SK-N-SH (cell line): ENCODE results near the gene PCNX3. TPM values are rescaled to one million over a fixed set of nuclear protein-coding genes. Genes with fewer than 3 reads are reported as not detected.

Experiments
- CTCF ChIA-PET: fragments of 300-600, 350-600 bp; formaldehyde crosslinking; extraction: SDS; loops from one replicate; lab custom pipeline; 2021; lab: Yijun Ruan, JAX
- POLR2A ChIA-PET: fragments of 350-600 bp; sonication (Branson Sonifier 250); formaldehyde crosslinking; extraction: SDS; loops from one replicate; lab custom pipeline; 2020; ENCODE audit warnings: antibody characterized with exemption, inconsistent platforms; lab: Yijun Ruan, JAX
- DNase-seq: peaks from one replicate; pipeline ENCODE4 v3.0.0; 2012
- H2AFZ ChIP-seq: fragments of 200-600 bp; sonication (generic); 2 replicates; pipeline ENCODE4 v1.8.1; 2016; ENCODE audit warnings: antibody characterized with exemption, mild to moderate bottlenecking, low read depth
- H3F3A ChIP-seq: fragments of 200-600 bp; sonication (generic); replicated peaks from 2 replicates; pipeline ENCODE3; 2016; ENCODE audit warnings: antibody characterized with exemption, mild to moderate bottlenecking; ENCODE audit not compliant: insufficient read depth
- H3K27ac ChIP-seq, 2 experiments: fragments of 200-500 bp in 1 of 2; fragments of 200-600 bp in 1 of 2; sonication (Bioruptor generic) in 1 of 2; sonication (generic), shearing (Covaris generic) in 1 of 2; 2 replicates each; pipeline versions ENCODE4 v1.5.1 to v1.6.1; 2014 to 2016; ENCODE audit warnings: low read depth in 2 of 2, inconsistent platforms in 1 of 2, low read length in 1 of 2, mild to moderate bottlenecking in 1 of 2, mixed read lengths in 1 of 2
- H3K27me3 ChIP-seq: fragments of 200-600 bp; sonication (generic), shearing (Covaris generic); 2 replicates; pipeline ENCODE4 v1.6.1; 2016; ENCODE audit warnings: mixed run types; ENCODE audit not compliant: insufficient read depth
- H3K36me3 ChIP-seq, 2 experiments: fragments of 200-500 bp in 1 of 2; fragments of 200-600 bp in 1 of 2; sonication (Bioruptor generic) in 1 of 2; sonication (generic) in 1 of 2; replicated peaks in 1 of 2; 2 replicates each; pipeline versions ENCODE3 to v1.5.1; 2014 to 2016; ENCODE audit warnings: low read length in 1 of 2, mild to moderate bottlenecking in 1 of 2; ENCODE audit not compliant: insufficient read depth in 2 of 2, control insufficient read depth in 1 of 2
- H3K4me1 ChIP-seq, 2 experiments: fragments of 200-500 bp in 1 of 2; fragments of 200-600 bp in 1 of 2; sonication (Bioruptor generic) in 1 of 2; sonication (generic), shearing (Covaris generic) in 1 of 2; 2 replicates each; pipeline versions ENCODE4 v1.5.1 to v1.6.1; 2014 to 2016; ENCODE audit warnings: low read depth in 1 of 2, low read length in 1 of 2, mixed run types in 1 of 2; ENCODE audit not compliant: insufficient read depth in 2 of 2, control insufficient read depth in 1 of 2
- H3K4me2 ChIP-seq: fragments of 200-600 bp; sonication (generic), shearing (Covaris generic); 2 replicates; pipeline ENCODE4 v1.6.1; 2017; ENCODE audit warnings: mixed run types
- H3K4me3 ChIP-seq, 2 experiments: fragments of 200-500 bp in 1 of 2; fragments of 200-600 bp in 1 of 2; sonication (Bioruptor generic) in 1 of 2; sonication (generic), shearing (Covaris generic) in 1 of 2; 2 replicates each; pipeline versions ENCODE4 v1.5.1 to v1.8.1; 2014 to 2016; ENCODE audit warnings: low read depth in 2 of 2, inconsistent platforms in 1 of 2, low read length in 1 of 2, mild to moderate bottlenecking in 1 of 2, mixed read lengths in 1 of 2, moderate library complexity in 1 of 2
- H3K79me2 ChIP-seq: fragments of 200-600 bp; sonication (generic); 2 replicates; pipeline ENCODE4 v1.8.1; 2017; ENCODE audit warnings: mild to moderate bottlenecking; ENCODE audit not compliant: insufficient read depth
- H3K9ac ChIP-seq: fragments of 200-600 bp; sonication (generic); 2 replicates; pipeline ENCODE4 v1.6.1; 2017; ENCODE audit warnings: mixed run types
- H3K9me2 ChIP-seq: fragments of 200-600 bp; sonication (generic); 2 replicates; pipeline ENCODE4 v1.6.1; 2017; ENCODE audit warnings: mixed run types
- H3K9me3 ChIP-seq: fragments of 200-600 bp; sonication (generic); 2 replicates; pipeline ENCODE4 v1.6.1; 2017; ENCODE audit warnings: mixed run types, mild to moderate bottlenecking, moderate library complexity
- H4K20me1 ChIP-seq: fragments of 200-600 bp; sonication (generic); 2 replicates; pipeline ENCODE4 v1.6.1; 2017; ENCODE audit warnings: mild to moderate bottlenecking, mixed run types; ENCODE audit not compliant: insufficient read depth
- CHD2 ChIP-seq: fragments of 150-350 bp; IDR thresholded peaks from 2 replicates; pipeline ENCODE4 v1.6.1; 2018; ENCODE audit warnings: low read length; ENCODE audit not compliant: partially characterized antibody
- EZH2phosphoT487 ChIP-seq: fragments of 200-600 bp; sonication (generic); IDR thresholded peaks from 2 replicates; pipeline ENCODE4 v1.6.1; 2017; ENCODE audit warnings: low read depth, mixed run types, mild to moderate bottlenecking, antibody characterized with exemption, moderate library complexity, borderline replicate concordance
- FOXM1 ChIP-seq: IDR thresholded peaks from 2 replicates; pipeline ENCODE4 v1.4.0; 2012; ENCODE audit warnings: low read depth, mild to moderate bottlenecking
- GABPA ChIP-seq: IDR thresholded peaks from 2 replicates; pipeline ENCODE4 v1.4.0; 2012; ENCODE audit warnings: low read depth, mild to moderate bottlenecking
- NRF1 ChIP-seq: IDR thresholded peaks from 2 replicates; pipeline ENCODE4 v1.6.1; 2012; ENCODE audit warnings: low read depth, mild to moderate bottlenecking, low read length
- RCOR1 ChIP-seq: fragments of 150-350 bp; IDR thresholded peaks from 2 replicates; pipeline ENCODE4 v1.6.1; 2017; ENCODE audit warnings: antibody characterized with exemption, low read length
- RXRA ChIP-seq: IDR thresholded peaks from 2 replicates; pipeline ENCODE4 v1.4.0; 2012; ENCODE audit warnings: low read depth, mild to moderate bottlenecking, borderline replicate concordance
- SIN3A ChIP-seq: IDR thresholded peaks from 2 replicates; pipeline ENCODE4 v1.6.1; 2012; ENCODE audit warnings: low read depth, mild to moderate bottlenecking, low read length, moderate library complexity, borderline replicate concordance
- TEAD4 ChIP-seq: IDR thresholded peaks from 2 replicates; pipeline ENCODE4 v1.4.0; 2012; ENCODE audit warnings: mild to moderate bottlenecking, borderline replicate concordance; ENCODE audit not compliant: insufficient read depth
- USF2 ChIP-seq: fragments of 150-350 bp; IDR thresholded peaks from 2 replicates; pipeline ENCODE4 v1.6.1; 2017; ENCODE audit warnings: antibody characterized with exemption, low read length, low read depth, borderline replicate concordance
- WGBS: methylation state at CpG from one replicate; pipeline ENCODE4 v1.1.6; 2017; ENCODE audit warnings: low lambda C conversion rate; 5-methylcytosine and 5-hydroxymethylcytosine counted together
- polyA plus RNA-seq, 3 experiments: library from polyadenylated mRNA; depleted of rRNA; stranded (reverse); fragments of >200 nt; gene quantifications; 2 replicates each; pipeline ENCODE4 v1.2.3, GENCODE V29; 2012
- TF ChIP-seq, protein P1 (sequence below): fragments of 200-600 bp; sonication (generic); IDR thresholded peaks from 2 replicates; pipeline ENCODE4 v1.6.1; 2017; ENCODE audit warnings: antibody characterized with exemption, mild to moderate bottlenecking, moderate library complexity
- TF ChIP-seq, protein P2 (sequence below): IDR thresholded peaks from 2 replicates; pipeline ENCODE4; 2012

The PCNX3 gene
- polyA plus RNA-seq, 1 of the 3 experiments (the other 2 are of a cell fraction), result 33.7 TPM

GRCh38 chr11:65634440-65634839, 18.9 kb downstream of the PCNX3 start:
- CTCF ChIA-PET, result no interaction called here
- H3K27ac ChIP-seq, result no peak overlapping the region
- DNase-seq, result no peak
- peaks cover 18% of the 10 kb centered on the region for H3F3A ChIP-seq
- H3K27me3 ChIP-seq, result no peaks in the 10 kb centered on the region
- no peak overlapping the region for H3K4me2 ChIP-seq
- WGBS, result 100% methylated on average over 5 of the region's 11 CpGs
- H3K9ac ChIP-seq, result no peak overlapping the region
- H4K20me1 ChIP-seq, result peaks cover 9% of the 10 kb centered on the region
- POLR2A ChIA-PET, result no interaction called here
- H3K36me3 ChIP-seq, result peaks cover 12 to 60% of the 10 kb centered on the region in 2 experiments
- no peak overlapping the region for H3K4me3 ChIP-seq
- peaks cover 5 to 17% of the 10 kb centered on the region in 2 experiments; a peak in 3 of 4 replicates for H3K4me1 ChIP-seq
- H3K79me2 ChIP-seq, result peaks cover 10% of the 10 kb centered on the region; the same call in 1 of the 2 replicates
- TF ChIP-seq, protein P1, sequence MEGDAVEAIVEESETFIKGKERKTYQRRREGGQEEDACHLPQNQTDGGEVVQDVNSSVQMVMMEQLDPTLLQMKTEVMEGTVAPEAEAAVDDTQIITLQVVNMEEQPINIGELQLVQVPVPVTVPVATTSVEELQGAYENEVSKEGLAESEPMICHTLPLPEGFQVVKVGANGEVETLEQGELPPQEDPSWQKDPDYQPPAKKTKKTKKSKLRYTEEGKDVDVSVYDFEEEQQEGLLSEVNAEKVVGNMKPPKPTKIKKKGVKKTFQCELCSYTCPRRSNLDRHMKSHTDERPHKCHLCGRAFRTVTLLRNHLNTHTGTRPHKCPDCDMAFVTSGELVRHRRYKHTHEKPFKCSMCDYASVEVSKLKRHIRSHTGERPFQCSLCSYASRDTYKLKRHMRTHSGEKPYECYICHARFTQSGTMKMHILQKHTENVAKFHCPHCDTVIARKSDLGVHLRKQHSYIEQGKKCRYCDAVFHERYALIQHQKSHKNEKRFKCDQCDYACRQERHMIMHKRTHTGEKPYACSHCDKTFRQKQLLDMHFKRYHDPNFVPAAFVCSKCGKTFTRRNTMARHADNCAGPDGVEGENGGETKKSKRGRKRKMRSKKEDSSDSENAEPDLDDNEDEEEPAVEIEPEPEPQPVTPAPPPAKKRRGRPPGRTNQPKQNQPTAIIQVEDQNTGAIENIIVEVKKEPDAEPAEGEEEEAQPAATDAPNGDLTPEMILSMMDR, result no peak
- TF ChIP-seq NRF1 (no peak), RXRA (no peak), EZH2phosphoT487 (no peak), FOXM1 (no peak), CHD2 (no peak), RCOR1 (no peak), SIN3A (no peak), GABPA (no peak), USF2 (no peak), TEAD4 (no peak)
- TF ChIP-seq, protein P2, sequence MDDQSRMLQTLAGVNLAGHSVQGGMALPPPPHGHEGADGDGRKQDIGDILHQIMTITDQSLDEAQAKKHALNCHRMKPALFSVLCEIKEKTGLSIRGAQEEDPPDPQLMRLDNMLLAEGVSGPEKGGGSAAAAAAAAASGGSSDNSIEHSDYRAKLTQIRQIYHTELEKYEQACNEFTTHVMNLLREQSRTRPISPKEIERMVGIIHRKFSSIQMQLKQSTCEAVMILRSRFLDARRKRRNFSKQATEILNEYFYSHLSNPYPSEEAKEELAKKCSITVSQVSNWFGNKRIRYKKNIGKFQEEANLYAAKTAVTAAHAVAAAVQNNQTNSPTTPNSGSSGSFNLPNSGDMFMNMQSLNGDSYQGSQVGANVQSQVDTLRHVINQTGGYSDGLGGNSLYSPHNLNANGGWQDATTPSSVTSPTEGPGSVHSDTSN, result no peak
- H3K9me3 ChIP-seq, result no peaks in the 10 kb centered on the region
- H2AFZ ChIP-seq, result no peak overlapping the region
- H3K9me2 ChIP-seq, result no peaks in the 10 kb centered on the region
